GM12873 (cell line): ENCODE measurements around the gene NPDC1.

Source experiments
- TF ChIP-seq, protein P1 (sequence below): IDR thresholded peaks from 2 replicates; pipeline ENCODE4 v1.5.1; 2012; ENCODE audit warnings: low read depth, mild to moderate bottlenecking, moderate library complexity, low read length, control low read depth; ENCODE audit not compliant: insufficient read depth; ENCODE audit errors: missing control alignments

The NPDC1 gene

DNA sequence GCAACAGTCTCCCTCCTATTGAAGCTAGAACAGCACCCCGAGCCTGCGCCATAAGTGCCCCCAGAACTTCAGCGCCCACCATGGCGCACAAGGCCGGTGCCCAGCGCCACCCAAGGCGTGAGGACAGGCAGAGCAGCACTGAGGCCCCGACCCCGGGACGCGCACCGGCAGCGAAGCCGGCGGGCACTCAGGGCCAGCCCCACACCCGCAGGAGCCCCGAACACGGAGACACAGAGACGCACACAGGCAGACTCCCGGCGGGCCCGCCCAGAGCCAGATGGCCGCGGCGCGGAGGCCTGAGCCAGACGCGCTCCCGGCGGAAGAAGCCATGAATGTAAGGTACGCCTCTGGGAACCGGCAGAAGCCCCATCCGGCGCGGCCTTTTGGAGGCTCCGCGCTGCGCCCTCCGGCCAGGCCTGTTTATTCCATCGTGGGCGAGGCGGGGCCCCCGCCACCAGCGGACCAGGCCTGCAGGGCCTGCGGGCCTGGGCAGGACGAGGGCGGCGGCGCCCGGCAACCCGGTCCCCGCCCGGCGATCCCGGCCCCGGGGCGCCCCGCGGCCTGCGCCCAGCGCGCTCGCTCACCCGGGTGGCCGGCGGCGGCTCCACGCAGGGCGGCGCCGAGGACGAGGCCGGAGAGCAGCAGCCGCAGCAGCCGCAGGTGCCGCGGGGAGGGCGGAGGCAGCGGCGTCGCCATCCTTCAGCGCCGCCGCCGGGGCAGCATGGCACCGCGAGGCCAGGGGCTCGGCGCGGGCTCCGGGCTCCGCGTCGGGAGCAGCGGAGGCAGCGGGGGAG lies 486 bp downstream of the NPDC1 start:
- TF ChIP-seq, protein P1, sequence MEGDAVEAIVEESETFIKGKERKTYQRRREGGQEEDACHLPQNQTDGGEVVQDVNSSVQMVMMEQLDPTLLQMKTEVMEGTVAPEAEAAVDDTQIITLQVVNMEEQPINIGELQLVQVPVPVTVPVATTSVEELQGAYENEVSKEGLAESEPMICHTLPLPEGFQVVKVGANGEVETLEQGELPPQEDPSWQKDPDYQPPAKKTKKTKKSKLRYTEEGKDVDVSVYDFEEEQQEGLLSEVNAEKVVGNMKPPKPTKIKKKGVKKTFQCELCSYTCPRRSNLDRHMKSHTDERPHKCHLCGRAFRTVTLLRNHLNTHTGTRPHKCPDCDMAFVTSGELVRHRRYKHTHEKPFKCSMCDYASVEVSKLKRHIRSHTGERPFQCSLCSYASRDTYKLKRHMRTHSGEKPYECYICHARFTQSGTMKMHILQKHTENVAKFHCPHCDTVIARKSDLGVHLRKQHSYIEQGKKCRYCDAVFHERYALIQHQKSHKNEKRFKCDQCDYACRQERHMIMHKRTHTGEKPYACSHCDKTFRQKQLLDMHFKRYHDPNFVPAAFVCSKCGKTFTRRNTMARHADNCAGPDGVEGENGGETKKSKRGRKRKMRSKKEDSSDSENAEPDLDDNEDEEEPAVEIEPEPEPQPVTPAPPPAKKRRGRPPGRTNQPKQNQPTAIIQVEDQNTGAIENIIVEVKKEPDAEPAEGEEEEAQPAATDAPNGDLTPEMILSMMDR: no peak

DNA sequence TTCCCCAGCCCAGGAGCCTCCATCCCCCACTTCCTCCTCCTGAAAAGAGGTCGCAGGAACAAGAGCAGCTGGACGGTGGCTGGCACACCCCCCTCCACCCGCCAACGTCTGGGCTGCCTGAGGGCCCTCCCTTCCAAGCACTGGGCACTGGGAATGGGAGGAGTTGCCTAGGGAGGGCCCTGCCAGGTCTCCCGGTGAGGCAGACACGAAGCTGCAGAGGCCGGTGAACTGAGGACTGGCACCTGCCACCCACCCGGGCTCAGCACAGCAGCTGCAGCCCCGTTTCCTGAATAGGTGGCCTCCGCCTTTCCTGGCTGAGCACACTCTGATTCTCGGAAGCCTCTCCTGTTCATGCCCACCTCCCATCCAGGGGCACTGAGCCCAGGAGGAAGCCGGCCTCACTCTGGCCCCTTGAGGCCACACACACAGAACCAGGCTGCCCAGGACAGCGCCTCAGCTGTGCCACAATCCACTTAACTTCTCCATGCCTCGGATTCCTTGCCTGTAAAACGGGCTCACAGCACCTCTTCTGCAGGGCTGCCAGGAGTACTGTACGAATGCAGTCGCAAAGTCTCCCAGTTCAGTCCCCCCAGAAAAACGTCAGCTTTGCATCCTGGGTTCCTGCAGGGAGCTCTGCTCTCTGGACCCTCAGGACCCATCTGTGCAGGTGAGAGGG lies 1.3 kb downstream of the NPDC1 start:
- TF ChIP-seq, protein P1: no peak

DNA sequence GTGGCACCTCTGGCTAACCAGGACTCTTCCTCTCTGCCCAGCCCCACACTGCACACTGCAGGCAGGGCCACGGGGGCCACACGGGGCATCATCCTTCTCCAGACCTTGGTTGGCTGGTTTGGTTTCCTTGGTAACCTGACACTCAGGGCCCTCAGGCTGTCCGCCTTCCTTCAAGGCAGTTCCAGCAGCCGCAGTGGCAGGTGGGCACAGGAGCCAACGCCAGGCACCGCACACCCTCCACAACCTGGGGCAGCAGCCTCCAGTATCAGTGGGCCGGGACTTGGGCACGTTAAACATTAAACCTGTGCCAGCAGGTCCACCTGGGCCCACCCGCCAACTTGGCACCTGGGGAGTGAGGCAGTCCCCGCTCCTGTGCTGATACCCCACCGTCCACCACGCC lies 1.9 kb downstream of the NPDC1 start:
- TF ChIP-seq, protein P1: no peak

DNA sequence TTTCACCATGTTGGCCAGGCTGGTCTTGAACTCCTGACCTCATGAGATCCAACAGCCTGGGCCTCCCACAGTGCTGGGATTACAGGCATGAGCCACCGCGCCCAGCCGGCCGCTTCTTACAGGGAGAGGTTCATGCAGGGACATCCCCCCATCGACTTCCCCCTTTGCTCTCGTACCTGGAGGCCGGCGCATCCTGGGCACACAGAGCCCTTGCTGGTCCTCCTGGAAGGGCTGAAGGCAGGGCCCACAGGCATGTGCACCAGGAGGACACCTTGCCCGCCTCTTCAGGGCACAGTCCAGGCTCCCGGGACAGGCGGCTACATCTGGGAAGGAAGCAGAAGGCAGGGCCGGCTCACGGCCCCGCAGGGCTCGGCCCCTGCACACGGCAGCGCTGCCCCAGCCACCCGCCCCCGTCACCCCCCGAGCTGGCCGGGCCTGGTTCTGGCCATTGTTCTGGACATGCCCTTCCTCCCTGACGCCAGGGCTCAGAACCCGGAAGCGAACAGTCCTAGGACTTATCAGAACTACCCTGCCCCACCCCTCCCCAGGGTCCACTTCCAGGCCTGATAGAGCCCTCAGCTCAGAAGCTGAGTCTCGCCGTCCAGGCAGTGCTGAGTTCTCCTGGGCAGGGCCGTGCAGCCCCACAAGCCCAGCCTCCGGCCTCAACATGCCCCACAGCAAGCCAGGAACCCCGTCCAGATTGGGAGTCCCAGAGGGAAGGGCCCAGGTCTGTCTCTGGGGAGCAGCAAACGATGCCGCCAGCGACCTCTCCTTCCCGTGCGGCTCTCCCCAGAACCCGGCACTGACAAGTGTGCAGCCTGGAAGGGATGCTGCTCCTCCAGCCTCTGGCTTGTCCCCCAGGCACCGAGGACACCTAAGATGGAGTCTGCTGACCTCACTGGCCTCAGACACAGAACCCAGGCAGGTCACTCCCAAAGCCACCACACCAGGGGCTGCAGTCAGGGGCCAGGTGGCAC lies 2.9 kb downstream of the NPDC1 start:
- TF ChIP-seq, protein P1: no peak

DNA sequence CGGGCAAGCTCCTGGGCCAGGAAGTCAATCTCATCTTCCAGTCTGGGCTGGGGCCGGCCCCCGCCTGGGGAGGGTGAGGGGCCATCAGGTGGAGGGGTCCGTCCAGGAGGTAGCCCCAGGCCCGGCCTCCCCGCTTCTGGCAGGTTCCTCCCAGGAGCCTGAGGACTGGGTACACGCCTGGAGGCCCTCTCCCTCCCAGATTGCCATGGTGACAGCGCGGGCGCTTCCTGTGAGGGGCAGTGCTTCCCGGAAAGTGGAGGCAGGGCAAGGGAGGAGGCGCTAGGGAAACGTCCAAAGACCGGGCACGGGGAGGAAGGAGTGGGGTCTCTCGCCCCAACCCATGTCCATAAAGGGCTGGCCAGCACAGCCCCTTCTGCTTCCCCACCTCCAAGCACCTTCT lies 4.9 kb downstream of the NPDC1 start:
- TF ChIP-seq, protein P1: no peak

DNA sequence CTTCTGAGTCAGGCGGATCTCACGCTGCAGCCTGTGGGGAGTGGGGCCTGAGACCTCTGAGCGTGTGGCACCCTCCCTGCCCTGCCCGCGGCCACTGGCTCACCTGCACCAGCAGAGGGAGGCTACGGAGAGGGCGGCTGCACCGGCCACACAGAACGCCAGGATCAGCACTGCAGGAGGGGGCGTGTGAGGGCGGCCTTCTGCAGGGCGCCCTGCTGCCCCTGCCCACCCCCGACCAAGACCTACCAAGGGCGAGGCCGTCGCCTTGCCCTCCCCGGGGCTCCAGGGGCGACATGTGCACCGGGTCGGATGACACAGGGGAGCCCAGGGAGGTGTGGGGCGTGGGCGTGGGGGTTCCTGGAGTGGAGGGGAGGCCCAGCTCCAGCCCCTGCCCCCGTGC lies 5.4 kb downstream of the NPDC1 start:
- TF ChIP-seq, protein P1: no peak
